Activated CD4-positive, alpha-beta T cell treated with anti-CD3 and anti-CD28 coated beads, Interleukin-2, amount 50 U/mL, for 1 hour (primary cell): Measurements from ENCODE around the gene PACS1.
"Not testable (repeated sequence)": the region's sequence is repeated elsewhere in the genome, so short reads cannot be mapped to it uniquely, and the experiment has no call there.

Experiments used
- DNase-seq: peaks from one replicate; pipeline ENCODE4 v3.0.0-alpha.2; 2020

PACS1 gene

GRCh38 chr11:66262696-66263095, 192.6 kb downstream of the PACS1 start:
- DNase-seq: no peak

GRCh38 chr11:66263231-66263630, 193.2 kb downstream of the PACS1 start:
- no peak for DNase-seq

DNA sequence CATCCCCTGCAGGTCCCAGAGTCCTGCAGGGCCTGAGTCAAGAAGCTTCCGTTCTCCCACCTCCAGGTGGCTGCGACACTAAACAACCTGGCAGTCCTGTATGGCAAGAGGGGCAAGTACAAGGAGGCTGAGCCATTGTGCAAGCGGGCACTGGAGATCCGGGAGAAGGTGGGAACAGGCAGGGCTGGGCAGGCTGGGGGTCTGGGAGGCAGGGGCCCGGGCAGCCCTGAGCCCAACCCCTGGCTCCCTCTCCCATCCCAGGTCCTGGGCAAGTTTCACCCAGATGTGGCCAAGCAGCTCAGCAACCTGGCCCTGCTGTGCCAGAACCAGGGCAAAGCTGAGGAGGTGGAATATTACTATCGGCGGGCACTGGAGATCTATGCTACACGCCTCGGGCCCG, 193.7 kb downstream of the PACS1 start:
- no peak for DNase-seq

- DNase-seq: no peak
Observed at GRCh38 chr11:66264383-66264782, 194.3 kb downstream of the PACS1 start.

DNA sequence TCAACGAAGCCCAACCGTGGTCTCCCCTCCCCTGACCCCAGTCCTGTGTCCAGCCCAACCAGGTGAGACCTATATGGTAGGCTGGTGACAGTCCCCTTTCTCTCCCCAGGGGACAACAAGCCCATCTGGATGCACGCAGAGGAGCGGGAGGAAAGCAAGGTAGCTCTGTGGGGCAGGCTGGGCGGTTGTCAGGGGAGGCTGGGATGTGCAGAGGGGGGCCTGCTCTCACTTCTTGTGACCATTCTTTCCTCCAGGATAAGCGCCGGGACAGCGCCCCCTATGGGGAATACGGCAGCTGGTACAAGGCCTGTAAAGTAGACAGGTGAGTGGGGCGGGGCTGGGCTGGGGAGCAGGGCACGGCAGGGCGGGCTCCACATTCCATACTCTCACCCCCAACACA, 194.8 kb downstream of the PACS1 start:
- DNase-seq: peak; percentile 43

DNA sequence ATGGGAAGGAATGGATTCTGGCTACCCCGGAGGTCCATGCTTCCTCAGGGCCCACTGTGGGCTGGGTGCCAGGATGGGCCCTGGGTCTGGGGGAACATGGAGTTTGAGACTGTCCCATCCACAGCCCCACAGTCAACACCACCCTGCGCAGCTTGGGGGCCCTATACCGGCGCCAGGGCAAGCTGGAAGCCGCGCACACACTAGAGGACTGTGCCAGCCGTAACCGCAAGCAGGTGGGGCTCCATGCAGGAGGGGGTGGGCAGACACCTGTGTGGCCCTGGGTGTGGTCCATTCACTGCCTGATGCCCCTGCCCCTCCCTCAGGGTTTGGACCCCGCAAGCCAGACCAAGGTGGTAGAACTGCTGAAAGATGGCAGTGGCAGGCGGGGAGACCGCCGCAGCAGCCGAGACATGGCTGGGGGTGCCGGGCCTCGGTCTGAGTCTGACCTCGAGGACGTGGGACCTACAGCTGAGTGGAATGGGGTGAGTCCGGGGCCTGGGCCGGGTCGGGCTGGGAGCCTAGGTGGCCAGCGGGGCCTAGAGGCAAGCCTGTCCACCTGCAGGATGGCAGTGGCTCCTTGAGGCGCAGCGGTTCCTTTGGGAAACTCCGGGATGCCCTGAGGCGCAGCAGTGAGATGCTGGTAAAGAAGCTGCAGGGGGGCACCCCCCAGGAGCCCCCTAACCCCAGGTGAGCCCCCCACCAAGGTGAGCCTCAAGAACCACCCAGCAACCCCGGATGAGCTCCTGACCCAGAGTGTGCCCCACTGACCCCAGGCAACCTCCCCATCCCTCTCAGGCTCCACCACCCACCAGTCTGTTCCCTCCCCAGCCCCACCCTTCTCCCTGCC, 195.7 kb downstream of the PACS1 start:
- DNase-seq: no peak

GRCh38 chr11:66266378-66267038, 196.4 kb downstream of the PACS1 start:
- no peak for DNase-seq

DNA sequence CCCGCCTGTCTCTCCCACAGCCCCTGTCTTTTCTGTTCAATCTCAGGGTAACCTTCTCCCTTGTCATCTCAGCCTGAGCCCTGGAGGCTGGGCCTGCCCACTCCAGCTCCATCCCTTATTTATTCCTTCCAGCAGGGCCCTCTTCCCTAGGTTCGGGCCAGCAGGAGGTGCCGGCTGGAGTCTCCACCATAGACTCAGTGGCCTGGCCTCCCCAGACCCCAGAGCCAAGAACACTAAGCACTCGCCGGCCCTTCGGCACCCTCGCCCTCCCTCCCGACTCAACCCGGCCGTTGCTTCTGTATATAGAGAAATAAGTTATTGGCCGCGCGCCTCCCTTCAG, 196.9 kb downstream of the PACS1 start:
- no peak for DNase-seq

DNA sequence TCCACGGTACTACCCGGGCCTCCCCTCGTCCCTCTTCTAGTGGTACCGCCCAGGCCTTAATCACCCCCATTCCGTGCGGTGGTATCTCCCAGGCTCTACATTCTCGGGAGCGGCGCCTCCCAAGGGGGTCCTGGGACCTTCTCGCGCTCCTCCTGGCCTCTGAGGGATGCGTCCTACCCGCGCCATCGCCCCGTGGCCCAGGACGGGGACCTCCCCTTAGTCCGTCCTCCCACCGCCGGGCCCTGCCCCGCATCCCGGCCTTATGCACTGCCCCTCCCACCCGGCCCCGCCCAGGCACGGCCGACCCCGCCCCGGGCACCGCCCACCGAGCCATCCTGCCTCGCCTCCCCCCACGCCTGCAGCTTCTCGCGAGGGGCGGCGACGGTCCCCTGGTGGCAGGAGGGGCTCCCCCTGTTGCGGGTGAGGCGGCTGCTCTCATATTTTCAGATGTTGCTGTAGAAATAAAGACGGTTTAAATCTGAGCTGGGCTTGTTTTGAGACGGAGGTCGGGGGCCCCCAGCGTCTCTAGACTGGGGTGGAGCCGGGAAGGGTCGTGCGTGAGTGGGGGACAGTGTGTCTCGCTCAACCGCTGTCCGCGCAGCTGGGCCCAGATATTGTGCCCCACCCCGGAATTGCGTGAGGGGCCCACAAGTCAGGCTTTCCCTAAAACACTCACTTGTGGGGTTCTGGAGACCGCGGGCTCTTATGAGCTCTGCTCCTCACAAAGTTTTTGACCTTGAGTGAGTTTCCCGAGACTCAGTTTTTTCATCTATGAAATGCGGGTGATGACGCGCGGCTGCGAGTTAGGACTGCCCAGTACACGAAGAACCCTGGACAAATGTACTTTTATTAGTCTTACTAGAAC, 197.5 kb downstream of the PACS1 start:
- peak; percentile 82 for DNase-seq

GRCh38 chr11:66268244-66268951, 198.3 kb downstream of the PACS1 start, which contains the start of gene RAB1B:
RAB1B (plus strand) TSS chr11:66268639; CDS start chr11:66268680, 41 bp downstream.
- peak; percentile 100 for DNase-seq

GRCh38 chr11:66268952-66269905, 199.2 kb downstream of the PACS1 start:
- DNase-seq: no peak

DNA sequence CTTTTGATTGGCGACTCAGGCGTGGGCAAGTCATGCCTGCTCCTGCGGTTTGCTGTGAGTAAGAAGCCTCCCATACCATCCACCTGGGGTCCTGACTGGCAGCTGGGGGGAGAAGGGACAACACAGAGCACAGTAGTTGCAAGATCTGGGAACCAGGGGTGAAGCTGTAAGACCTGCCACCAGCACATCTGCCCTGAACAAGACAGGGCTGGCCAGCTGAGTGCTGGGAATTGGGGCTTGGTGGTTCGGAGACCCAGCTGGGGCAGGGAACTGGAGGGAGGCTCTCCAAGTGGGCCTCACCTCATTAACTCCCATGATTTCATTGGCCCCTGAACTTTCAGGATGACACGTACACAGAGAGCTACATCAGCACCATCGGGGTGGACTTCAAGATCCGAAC, 201.7 kb downstream of the PACS1 start:
- no peak for DNase-seq

GRCh38 chr11:66272596-66272995, 202.5 kb downstream of the PACS1 start:
- no peak for DNase-seq

DNA sequence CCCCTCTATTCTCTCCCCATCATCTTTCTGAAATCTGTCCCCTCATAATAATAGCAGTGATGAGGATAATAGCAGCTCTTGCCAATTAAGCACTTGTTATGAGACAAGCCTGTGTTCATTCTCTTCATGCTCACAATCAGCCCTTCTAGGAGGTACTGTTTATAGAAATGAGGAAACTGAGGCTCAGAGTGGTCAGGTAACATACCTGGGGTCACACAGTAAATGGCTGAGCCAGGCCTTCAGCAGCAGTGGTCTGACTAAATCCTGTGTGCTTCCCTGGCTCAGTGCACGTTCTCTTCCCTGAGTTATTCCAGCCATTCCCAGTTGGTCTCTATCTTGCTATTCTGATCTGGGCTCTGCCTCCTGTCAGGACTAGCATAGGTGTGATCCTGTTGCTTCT, 204.1 kb downstream of the PACS1 start:
- no peak for DNase-seq

DNA sequence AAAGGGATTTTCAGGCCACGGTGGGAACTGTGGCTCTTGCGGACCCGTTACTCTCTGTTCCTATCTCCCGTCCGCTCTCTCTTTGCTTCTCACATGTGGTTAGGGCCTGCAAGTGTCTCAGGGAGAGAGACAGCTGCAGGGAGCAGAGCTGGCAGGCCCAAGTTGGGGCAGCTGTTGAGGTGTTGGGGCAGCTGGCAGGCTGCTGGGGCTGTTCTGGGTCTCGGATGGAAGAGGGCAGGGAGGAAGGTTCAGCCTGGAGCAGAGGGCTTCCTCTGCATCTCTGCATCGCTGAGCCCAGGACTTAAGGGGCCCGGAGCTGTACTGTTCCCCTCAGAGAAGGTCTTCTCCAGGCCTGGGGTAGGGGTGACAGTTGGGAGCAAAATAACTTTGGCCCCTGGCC, 205.3 kb downstream of the PACS1 start:
- DNase-seq: no peak

DNA sequence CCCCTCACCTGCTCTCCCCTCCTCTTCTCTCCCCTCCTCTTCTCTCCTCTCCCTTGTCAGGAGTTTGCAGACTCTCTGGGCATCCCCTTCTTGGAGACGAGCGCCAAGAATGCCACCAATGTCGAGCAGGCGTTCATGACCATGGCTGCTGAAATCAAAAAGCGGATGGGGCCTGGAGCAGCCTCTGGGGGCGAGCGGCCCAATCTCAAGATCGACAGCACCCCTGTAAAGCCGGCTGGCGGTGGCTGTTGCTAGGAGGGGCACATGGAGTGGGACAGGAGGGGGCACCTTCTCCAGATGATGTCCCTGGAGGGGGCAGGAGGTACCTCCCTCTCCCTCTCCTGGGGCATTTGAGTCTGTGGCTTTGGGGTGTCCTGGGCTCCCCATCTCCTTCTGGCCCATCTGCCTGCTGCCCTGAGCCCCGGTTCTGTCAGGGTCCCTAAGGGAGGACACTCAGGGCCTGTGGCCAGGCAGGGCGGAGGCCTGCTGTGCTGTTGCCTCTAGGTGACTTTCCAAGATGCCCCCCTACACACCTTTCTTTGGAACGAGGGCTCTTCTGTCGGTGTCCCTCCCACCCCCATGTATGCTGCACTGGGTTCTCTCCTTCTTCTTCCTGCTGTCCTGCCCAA, 206.0 kb downstream of the PACS1 start:
- DNase-seq: no peak

- not testable (repeated sequence) for DNase-seq
Observed at GRCh38 chr11:66276619-66277018, 206.5 kb downstream of the PACS1 start.

DNA sequence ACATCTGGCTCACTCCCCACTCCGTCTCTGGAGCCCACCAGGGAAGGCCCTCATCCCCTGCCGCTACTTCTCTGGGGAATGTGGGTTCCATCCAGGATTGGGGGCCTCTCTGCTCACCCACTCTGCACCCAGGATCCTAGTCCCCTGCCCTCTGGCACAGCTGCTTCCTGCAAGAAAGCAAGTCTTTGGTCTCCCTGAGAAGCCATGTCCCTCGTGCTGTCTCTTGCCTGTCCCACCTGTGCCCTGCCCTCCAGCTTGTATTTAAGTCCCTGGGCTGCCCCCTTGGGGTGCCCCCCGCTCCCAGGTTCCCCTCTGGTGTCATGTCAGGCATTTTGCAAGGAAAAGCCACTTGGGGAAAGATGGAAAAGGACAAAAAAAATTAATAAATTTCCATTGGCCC, 207.0 kb downstream of the PACS1 start:
- DNase-seq: not testable (repeated sequence)

DNA sequence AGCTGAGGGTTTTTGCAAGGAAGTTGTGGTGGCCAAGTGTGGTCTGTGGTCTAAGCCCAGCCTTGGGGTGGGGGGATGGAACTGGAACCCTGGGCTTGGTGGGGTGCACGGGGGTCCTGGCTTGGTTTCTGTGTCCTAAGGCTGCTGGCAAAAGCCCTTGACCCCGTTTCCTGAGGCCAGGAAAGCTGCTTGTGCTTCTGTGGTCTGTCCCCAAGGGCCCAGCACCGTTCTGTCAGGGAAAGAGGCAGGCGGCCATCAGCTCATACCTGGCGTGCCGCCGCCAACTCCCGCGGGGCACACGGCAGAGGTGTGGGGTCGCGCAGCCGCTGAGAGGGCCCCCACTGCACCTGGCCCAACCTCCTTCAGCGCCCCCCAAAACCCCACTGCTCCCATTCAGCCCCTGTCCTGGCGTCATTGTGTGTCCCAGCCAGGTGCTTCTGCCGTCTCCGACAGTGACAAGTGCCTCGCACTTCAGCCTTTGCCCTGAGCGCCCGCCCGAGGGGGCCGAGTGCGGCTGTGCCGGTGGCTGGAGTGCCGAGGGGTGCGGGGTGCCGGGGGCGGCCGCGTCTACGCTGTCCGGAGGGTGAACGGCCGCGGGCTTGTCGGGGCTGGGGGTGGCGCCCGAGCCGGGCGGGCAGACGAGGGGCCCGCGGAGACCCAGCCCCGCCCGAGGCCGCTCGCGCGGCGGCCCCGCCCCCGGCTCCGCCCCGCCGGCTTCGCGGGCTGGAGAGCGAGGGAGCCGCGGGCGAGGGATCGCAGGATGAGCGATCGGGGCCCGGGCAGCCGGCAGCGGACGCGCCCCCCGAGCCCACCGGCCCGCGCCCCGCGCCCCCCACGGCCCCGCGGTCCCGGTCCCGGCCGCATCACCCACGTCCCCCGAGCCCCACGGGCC, 207.6 kb downstream of the PACS1 start, which contains the start of gene CNIH2:
TSS of gene CNIH2 (plus strand) at position 705 of the 892 bp plus-strand sequence. CDS start 282 bp downstream, outside the sequence.
- DNase-seq: peak; percentile 46
